Measurements from ENCODE around the gene MOCOS. TPM values are rescaled to one million over a fixed set of nuclear protein-coding genes. Genes with fewer than 3 reads are reported as not detected.
A peak's percentile ranks its signal among the peaks of the same experiment; 100 is the strongest.

Gene MOCOS
- polyA plus RNA-seq (ENCODE audit: low read depth in 6 of 6) = under 1 TPM in 1 of 6 donors, not detected in 5; 0.08 TPM

GRCh38 chr18:36187193-36187825 is at the start of gene MOCOS:
Gene MOCOS, plus strand, starts transcription at chr18:36187497. Its CDS starts 43 bp downstream, at chr18:36187540.
- Mint-ChIP-seq H3K27ac (peak within 1 kb of the TSS in 3 of 6 donors; percentile 56 to 58 (median 58)), H3K27me3 (peaks cover 28 to 46% (median 28%) of the 10 kb centered on the region in 3 donors), H3K4me3 (peak within 1 kb of the TSS; percentile 81 to 92 (median 87)), H3K36me3 (peaks cover 0 to 8% of the 10 kb centered on the region in 2 donors), H3K9me3 (no peaks in the 10 kb centered on the region), H3K4me1 (peaks cover 15 to 31% (median 22%) of the 10 kb centered on the region in 3 donors)
- peak; percentile 41 for DNase-seq
- ATAC-seq (ENCODE audit: low read depth in 2 of 2) = peak; percentile 65 to 68

GRCh38 chr18:36139245-36139644 is 48.1 kb upstream of the MOCOS start:
- Mint-ChIP-seq H3K4me1 (peaks cover 5 to 21% (median 13%) of the 10 kb centered on the region in 3 donors), H3K36me3 (peaks cover 0 to 17% of the 10 kb centered on the region in 2 donors), H3K27me3 (no peaks in the 10 kb centered on the region), H3K27ac (no peak overlapping the region), H3K4me3 (no peak overlapping the region), H3K9me3 (no peaks in the 10 kb centered on the region)
- DNase-seq = no peak
- ATAC-seq (ENCODE audit: low read depth in 2 of 2) = no peak

- ATAC-seq (ENCODE audit: low read depth in 2 of 2) (no peak), DNase-seq (no peak)
- Mint-ChIP-seq H3K4me1 (peaks cover 2 to 9% (median 5%) of the 10 kb centered on the region in 3 donors), H3K27ac (no peak overlapping the region), H3K36me3 (peaks cover 0 to 19% of the 10 kb centered on the region in 2 donors), H3K4me3 (no peak overlapping the region), H3K9me3 (no peaks in the 10 kb centered on the region), H3K27me3 (no peaks in the 10 kb centered on the region)
These were observed 45.7 kb upstream of the MOCOS start for GRCh38 chr18:36141576-36141975.

GRCh38 chr18:36142751-36143150 is 44.5 kb upstream of the MOCOS start:
- H3K9me3 Mint-ChIP-seq = no peaks in the 10 kb centered on the region
- peak overlapping the region in 1 of 6 donors; percentile 26 for H3K27ac Mint-ChIP-seq
- no peaks in the 10 kb centered on the region for H3K27me3 Mint-ChIP-seq
- H3K4me3 Mint-ChIP-seq = no peak overlapping the region
- ATAC-seq (ENCODE audit: low read depth in 2 of 2) (no peak), DNase-seq (no peak)
- H3K36me3 Mint-ChIP-seq = peaks cover 0 to 13% of the 10 kb centered on the region in 2 donors
- peaks cover 3 to 10% (median 6%) of the 10 kb centered on the region in 3 donors for H3K4me1 Mint-ChIP-seq

- H3K36me3 Mint-ChIP-seq = peaks cover 0 to 13% of the 10 kb centered on the region in 2 donors
These were observed 43.9 kb upstream of the MOCOS start for GRCh38 chr18:36143391-36143790.

GRCh38 chr18:36149514-36150289 is 37.6 kb upstream of the MOCOS start:
- Mint-ChIP-seq H3K4me3 (peak overlapping the region in 7 of 8 donors; percentile 64 to 84 (median 68)), H3K4me1 (peaks cover 35 to 51% (median 36%) of the 10 kb centered on the region in 3 donors), H3K36me3 (peaks cover 21 to 40% of the 10 kb centered on the region in 2 donors), H3K27ac (peak overlapping the region; percentile 60 to 86 (median 78)), H3K9me3 (no peaks in the 10 kb centered on the region), H3K27me3 (no peaks in the 10 kb centered on the region)
- DNase-seq (peak; percentile 51), ATAC-seq (ENCODE audit: low read depth in 2 of 2) (peak; percentile 99)

More at GRCh38 chr18:36143391-36143790, 43.9 kb upstream of the MOCOS start:
- Mint-ChIP-seq H3K27ac (no peak overlapping the region), H3K9me3 (no peaks in the 10 kb centered on the region), H3K4me3 (no peak overlapping the region), H3K4me1 (peaks cover 3 to 15% (median 7%) of the 10 kb centered on the region in 3 donors), H3K27me3 (no peaks in the 10 kb centered on the region)
- no peak for DNase-seq
- ATAC-seq (ENCODE audit: low read depth in 2 of 2) = no peak

- ATAC-seq (ENCODE audit: low read depth in 2 of 2) (no peak), DNase-seq (no peak)
- peaks cover 34 to 45% of the 10 kb centered on the region in 2 donors for H3K36me3 Mint-ChIP-seq
- peaks cover 40 to 50% (median 46%) of the 10 kb centered on the region in 3 donors for H3K4me1 Mint-ChIP-seq
- no peaks in the 10 kb centered on the region for H3K27me3 Mint-ChIP-seq
- H3K27ac Mint-ChIP-seq = peak overlapping the region in 1 of 6 donors; percentile 9
- no peaks in the 10 kb centered on the region for H3K9me3 Mint-ChIP-seq
- H3K4me3 Mint-ChIP-seq = peak overlapping the region in 1 of 8 donors; percentile 25
These were observed 34.5 kb upstream of the MOCOS start for GRCh38 chr18:36152781-36153180.

GRCh38 chr18:36153203-36153602 is 34.1 kb upstream of the MOCOS start:
- H3K27me3 Mint-ChIP-seq = no peaks in the 10 kb centered on the region
- H3K36me3 Mint-ChIP-seq = peaks cover 34 to 46% of the 10 kb centered on the region in 2 donors
- H3K4me1 Mint-ChIP-seq = peaks cover 45 to 51% (median 46%) of the 10 kb centered on the region in 3 donors
- DNase-seq (no peak), ATAC-seq (ENCODE audit: low read depth in 2 of 2) (no peak)
- no peaks in the 10 kb centered on the region for H3K9me3 Mint-ChIP-seq
- H3K4me3 Mint-ChIP-seq = no peak overlapping the region
- H3K27ac Mint-ChIP-seq = peak overlapping the region in 2 of 6 donors; percentile 22 to 36

- H3K9me3 Mint-ChIP-seq = no peaks in the 10 kb centered on the region
- H3K4me3 Mint-ChIP-seq = no peak overlapping the region
- H3K27ac Mint-ChIP-seq = peak overlapping the region in 1 of 6 donors; percentile 36
- no peaks in the 10 kb centered on the region for H3K27me3 Mint-ChIP-seq
- peaks cover 44 to 51% (median 50%) of the 10 kb centered on the region in 3 donors for H3K4me1 Mint-ChIP-seq
- DNase-seq = no peak
- peaks cover 34 to 50% of the 10 kb centered on the region in 2 donors for H3K36me3 Mint-ChIP-seq
- ATAC-seq (ENCODE audit: low read depth in 2 of 2) = no peak
These were observed 33.5 kb upstream of the MOCOS start for GRCh38 chr18:36153771-36154170.

GRCh38 chr18:36155851-36156757 is 31.2 kb upstream of the MOCOS start:
- no peak overlapping the region for H3K4me3 Mint-ChIP-seq
- H3K27me3 Mint-ChIP-seq = no peaks in the 10 kb centered on the region
- no peak for DNase-seq
- H3K9me3 Mint-ChIP-seq = no peaks in the 10 kb centered on the region
- ATAC-seq (ENCODE audit: low read depth in 2 of 2) = no peak
- peaks cover 34 to 54% of the 10 kb centered on the region in 2 donors for H3K36me3 Mint-ChIP-seq
- peaks cover 21 to 29% (median 28%) of the 10 kb centered on the region in 3 donors for H3K4me1 Mint-ChIP-seq
- H3K27ac Mint-ChIP-seq = peak overlapping the region in 2 of 6 donors; percentile 29 to 67

- H3K27ac Mint-ChIP-seq = peak overlapping the region in 5 of 6 donors; percentile 29 to 76 (median 70)
- H3K36me3 Mint-ChIP-seq = peaks cover 28 to 58% of the 10 kb centered on the region in 2 donors
- ATAC-seq (ENCODE audit: low read depth in 2 of 2) (no peak), DNase-seq (no peak)
- no peak overlapping the region for H3K4me3 Mint-ChIP-seq
- no peaks in the 10 kb centered on the region for H3K27me3 Mint-ChIP-seq
- peaks cover 19 to 25% (median 22%) of the 10 kb centered on the region in 3 donors for H3K4me1 Mint-ChIP-seq
- no peaks in the 10 kb centered on the region for H3K9me3 Mint-ChIP-seq
These were observed 29.9 kb upstream of the MOCOS start for GRCh38 chr18:36157441-36157840.

GRCh38 chr18:36158266-36158867 is 28.9 kb upstream of the MOCOS start:
- Mint-ChIP-seq H3K27ac (peak overlapping the region in 2 of 6 donors; percentile 36 to 82), H3K36me3 (peaks cover 19 to 55% of the 10 kb centered on the region in 2 donors), H3K27me3 (no peaks in the 10 kb centered on the region), H3K9me3 (no peaks in the 10 kb centered on the region), H3K4me3 (peak overlapping the region in 3 of 8 donors; percentile 5 to 63 (median 30)), H3K4me1 (peaks cover 14 to 18% (median 17%) of the 10 kb centered on the region in 3 donors)
- ATAC-seq (ENCODE audit: low read depth in 2 of 2) = peak; percentile 49 to 58
- DNase-seq = no peak
